PC-3 (cell line): ENCODE data around the gene SCOC. TPM values are rescaled to one million over a fixed set of nuclear protein-coding genes. Genes with fewer than 3 reads are reported as not detected.

Source experiments
- ATAC-seq: fragments of 200-7000 bp; cut with Tn5 transposase; 2 replicates; pipeline ENCODE4 v1.9.1; 2020; ENCODE audit warnings: mild to moderate bottlenecking, moderate library complexity
- BruUV-seq: library from RNA; stranded (reverse); fragments of 400-500 nt; replicated peaks from 2 replicates; lab custom pipeline; 2021; lab: Mats Ljungman, UMichigan
- CTCF ChIA-PET: fragments of 300-600 bp; sonication (Branson Sonifier 250); formaldehyde crosslinking; loops from one replicate; lab custom pipeline; 2022; ENCODE audit warnings: antibody characterized with exemption; lab: Charles Lee
- POLR2A ChIA-PET: fragments of 300-600 bp; sonication (Branson Sonifier 250); formaldehyde crosslinking; loops from one replicate; lab custom pipeline; 2022; ENCODE audit warnings: antibody characterized with exemption; ENCODE audit not compliant: unreplicated experiment; lab: Charles Lee
- DNase-seq: peaks from one replicate; pipeline ENCODE4 v3.0.0-alpha.2; 2015
- H2AFZ ChIP-seq: fragments of 300-600 bp; sonication (generic); 2 replicates; pipeline ENCODE4 v1.6.0; 2016; ENCODE audit warnings: antibody characterized with exemption, low read length
- H3F3A ChIP-seq: fragments of 300-600 bp; sonication (generic); one replicate; pipeline ENCODE4 v1.6.0; 2017; ENCODE audit warnings: antibody characterized with exemption, low read length, control low read depth, mild to moderate bottlenecking; ENCODE audit not compliant: unreplicated experiment
- H3K27ac ChIP-seq: fragments of 300-600 bp; sonication (generic); 2 replicates; pipeline ENCODE4 v1.5.1; 2016; ENCODE audit warnings: mild to moderate bottlenecking, low read length
- H3K27me3 ChIP-seq: fragments of 300-600 bp; sonication (generic); 2 replicates; pipeline ENCODE4 v1.6.1; 2016; ENCODE audit warnings: low read length, mixed read lengths
- H3K36me3 ChIP-seq: fragments of 300-600 bp; sonication (generic); 2 replicates; pipeline ENCODE4 v1.6.1; 2016; ENCODE audit warnings: low read depth, mixed run types, low read length, mixed read lengths
- H3K4me1 ChIP-seq: fragments of 300-600 bp; sonication (generic); 2 replicates; pipeline ENCODE4 v1.5.1; 2016; ENCODE audit warnings: low read length; ENCODE audit not compliant: insufficient read depth
- H3K4me2 ChIP-seq: fragments of 300-600 bp; sonication (generic); 2 replicates; pipeline ENCODE4 v1.6.0; 2016; ENCODE audit warnings: low read length
- H3K4me3 ChIP-seq: fragments of 300-600 bp; sonication (generic); 2 replicates; pipeline ENCODE4 v1.5.1; 2016; ENCODE audit warnings: mild to moderate bottlenecking, low read length, mixed read lengths
- H3K79me2 ChIP-seq: fragments of 300-600 bp; sonication (generic); 2 replicates; pipeline ENCODE4 v1.6.1; 2017; ENCODE audit warnings: low read length, mixed read lengths
- H3K9ac ChIP-seq: fragments of 300-600 bp; sonication (generic); 2 replicates; pipeline ENCODE4 v1.6.0; 2016; ENCODE audit warnings: mild to moderate bottlenecking, low read length
- H3K9me2 ChIP-seq: fragments of 300-600 bp; sonication (generic); replicated peaks from 2 replicates; pipeline ENCODE4 v1.6.1; 2016; ENCODE audit warnings: mixed run types, low read length, mixed read lengths
- H3K9me3 ChIP-seq: fragments of 300-600 bp; sonication (generic); 2 replicates; pipeline ENCODE4 v1.6.1; 2016; ENCODE audit warnings: low read length, mixed read lengths
- H4K20me1 ChIP-seq: fragments of 300-600 bp; sonication (generic); 2 replicates; pipeline ENCODE4 v1.6.1; 2016; ENCODE audit warnings: low read length, mixed read lengths
- EZH2 ChIP-seq: fragments of 300-600 bp; sonication (generic); IDR thresholded peaks from one replicate; pipeline ENCODE4 v1.6.1; 2017; ENCODE audit warnings: antibody characterized with exemption, mild to moderate bottlenecking, low read length; ENCODE audit not compliant: unreplicated experiment
- EZH2phosphoT487 ChIP-seq: fragments of 300-600 bp; sonication (generic); IDR thresholded peaks from 2 replicates; pipeline ENCODE4 v1.6.1; 2018; ENCODE audit warnings: mild to moderate bottlenecking, antibody characterized with exemption, low read length, borderline replicate concordance
- intact Hi-C: fragments of 100-400 bp; cut with micrococcal nuclease; formaldehyde crosslinking; loops from 2 replicates; pipeline ENCODE4 v1.9.0; 2023
- total RNA-seq: library from RNA; depleted of rRNA; stranded (reverse); fragments of >200 nt; gene quantifications from 2 replicates; pipeline ENCODE4 v1.2.3, GENCODE V29; 2014
- TF ChIP-seq, protein P1 (sequence below): fragments of 300-600 bp; sonication (generic); conservative IDR thresholded peaks from 2 replicates; pipeline ENCODE4 v1.5.1; 2017; ENCODE audit warnings: antibody characterized with exemption, low read depth, mild to moderate bottlenecking, low read length

SCOC gene
- total RNA-seq, 1 experiment from 2014 or later: 28.2 TPM

DNA sequence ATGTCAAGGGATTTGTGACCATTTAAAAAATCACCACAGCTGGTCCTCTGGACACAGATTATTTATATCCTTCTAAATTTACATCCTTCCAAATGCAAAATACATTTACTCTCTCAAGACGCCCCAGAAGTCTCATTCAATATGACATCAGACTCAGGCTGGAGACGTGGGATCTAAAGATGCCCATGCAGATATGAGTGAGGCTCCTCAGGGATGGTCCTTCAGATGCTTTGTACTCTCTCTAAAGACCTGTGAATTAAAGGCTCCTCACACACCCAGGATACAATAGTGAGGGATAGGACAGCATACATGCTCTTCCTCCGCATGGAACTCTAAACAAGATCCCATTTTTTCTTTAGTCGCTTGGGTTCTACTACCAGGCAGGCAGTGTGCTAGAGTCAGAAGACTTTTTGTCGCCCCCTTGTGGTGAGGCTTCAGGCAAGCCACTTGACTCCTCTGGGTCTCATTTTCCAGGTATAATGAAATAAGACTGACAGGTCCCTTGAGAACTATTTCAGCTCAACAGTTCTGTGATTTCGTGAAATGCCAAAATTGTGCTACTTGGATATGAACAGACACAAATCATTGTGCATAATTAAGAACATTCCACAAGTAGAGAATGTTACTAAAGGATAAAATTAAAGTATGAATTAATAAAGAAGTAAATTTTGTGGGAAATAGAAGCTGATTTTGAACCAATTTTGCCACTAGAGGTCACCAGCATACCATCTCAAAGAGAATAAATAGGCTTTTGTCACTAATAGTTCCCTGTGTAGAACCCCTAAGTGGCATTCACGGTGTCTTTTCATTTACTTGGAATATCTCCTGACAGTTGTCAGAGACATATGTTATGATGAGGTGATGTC, 13.7 kb upstream of the SCOC start:
- H3F3A ChIP-seq: no peaks in the 10 kb centered on the region
- no peaks in the 10 kb centered on the region for H4K20me1 ChIP-seq
- no peaks in the 10 kb centered on the region for H3K4me1 ChIP-seq
- no peak overlapping the region for H3K9ac ChIP-seq
- no peaks in the 10 kb centered on the region for H3K27me3 ChIP-seq
- no peak for TF ChIP-seq EZH2
- TF ChIP-seq, protein P1, sequence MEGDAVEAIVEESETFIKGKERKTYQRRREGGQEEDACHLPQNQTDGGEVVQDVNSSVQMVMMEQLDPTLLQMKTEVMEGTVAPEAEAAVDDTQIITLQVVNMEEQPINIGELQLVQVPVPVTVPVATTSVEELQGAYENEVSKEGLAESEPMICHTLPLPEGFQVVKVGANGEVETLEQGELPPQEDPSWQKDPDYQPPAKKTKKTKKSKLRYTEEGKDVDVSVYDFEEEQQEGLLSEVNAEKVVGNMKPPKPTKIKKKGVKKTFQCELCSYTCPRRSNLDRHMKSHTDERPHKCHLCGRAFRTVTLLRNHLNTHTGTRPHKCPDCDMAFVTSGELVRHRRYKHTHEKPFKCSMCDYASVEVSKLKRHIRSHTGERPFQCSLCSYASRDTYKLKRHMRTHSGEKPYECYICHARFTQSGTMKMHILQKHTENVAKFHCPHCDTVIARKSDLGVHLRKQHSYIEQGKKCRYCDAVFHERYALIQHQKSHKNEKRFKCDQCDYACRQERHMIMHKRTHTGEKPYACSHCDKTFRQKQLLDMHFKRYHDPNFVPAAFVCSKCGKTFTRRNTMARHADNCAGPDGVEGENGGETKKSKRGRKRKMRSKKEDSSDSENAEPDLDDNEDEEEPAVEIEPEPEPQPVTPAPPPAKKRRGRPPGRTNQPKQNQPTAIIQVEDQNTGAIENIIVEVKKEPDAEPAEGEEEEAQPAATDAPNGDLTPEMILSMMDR: peak; percentile 89
- ChIA-PET CTCF (interaction anchor here (0.6 to 1.5 kb wide), 9 partner anchors 8 to 705 kb away, joined by 3 to 21 read pairs (median 5); partner anchors contain the start of gene SCOC), POLR2A (no interaction called here)
- H2AFZ ChIP-seq: peak overlapping the region; percentile 41; the same call in 1 of the 2 replicates
- intact Hi-C loops: loop anchor here (1.0 to 2.0 kb wide), 3 partner anchors 251 to 491 kb away; no protein-coding TSS in a partner anchor
- no peaks in the 10 kb centered on the region; the same call in 1 of the 2 replicates for H3K36me3 ChIP-seq
- H3K9me2 ChIP-seq: no peaks in the 10 kb centered on the region
- H3K4me3 ChIP-seq: no peak overlapping the region
- ATAC-seq (peak; percentile 95), DNase-seq (peak; percentile 86)
- H3K27ac ChIP-seq: no peak overlapping the region
- H3K79me2 ChIP-seq: no peaks in the 10 kb centered on the region
- H3K4me2 ChIP-seq: no peak overlapping the region
- BruUV-seq: no TSS peak
- H3K9me3 ChIP-seq: no peaks in the 10 kb centered on the region

DNA sequence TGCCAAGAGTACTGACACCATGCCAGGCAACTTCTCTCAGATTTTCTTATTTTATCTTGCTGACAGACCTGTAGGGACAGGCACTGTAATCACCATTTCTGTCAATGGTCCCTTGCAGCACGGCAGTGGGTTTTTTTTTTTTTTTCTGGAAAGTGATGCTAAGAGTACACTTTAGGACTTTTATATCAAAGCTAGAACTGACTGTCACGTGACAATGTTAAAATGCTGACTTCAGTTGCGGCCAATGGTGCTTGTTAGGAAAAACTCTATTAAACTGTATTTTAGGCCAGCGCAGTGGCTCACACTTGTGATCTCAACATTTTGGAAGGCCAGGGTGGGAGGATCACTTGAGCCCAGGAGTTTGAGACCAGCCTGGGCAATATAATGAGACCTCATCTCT, 12.3 kb upstream of the SCOC start:
- intact Hi-C loops: loop anchor here (2.0 kb wide), 1 partner anchor 490 kb away; no protein-coding TSS in a partner anchor
- Histone ChIP-seq H3K27ac (no peak overlapping the region), H3K9me2 (no peaks in the 10 kb centered on the region), H3F3A (no peaks in the 10 kb centered on the region), H3K4me1 (no peaks in the 10 kb centered on the region), H3K9me3 (no peaks in the 10 kb centered on the region), H3K9ac (no peak overlapping the region), H3K36me3 (no peaks in the 10 kb centered on the region; the same call in 1 of the 2 replicates), H4K20me1 (no peaks in the 10 kb centered on the region), H3K4me3 (no peak overlapping the region), H3K27me3 (no peaks in the 10 kb centered on the region), H3K4me2 (no peak overlapping the region), H2AFZ (no peak overlapping the region), H3K79me2 (no peaks in the 10 kb centered on the region)
- ATAC-seq (no peak), DNase-seq (no peak)
- CTCF ChIA-PET: interaction anchor here (0.7 kb wide), 1 partner anchor 66 kb away, joined by 4 read pairs; the partner anchor contains the start of gene CLGN
- POLR2A ChIA-PET: no interaction called here
- BruUV-seq: no TSS peak
- TF ChIP-seq, protein P1: no peak
- TF ChIP-seq EZH2phosphoT487 (no peak), EZH2 (no peak)

DNA sequence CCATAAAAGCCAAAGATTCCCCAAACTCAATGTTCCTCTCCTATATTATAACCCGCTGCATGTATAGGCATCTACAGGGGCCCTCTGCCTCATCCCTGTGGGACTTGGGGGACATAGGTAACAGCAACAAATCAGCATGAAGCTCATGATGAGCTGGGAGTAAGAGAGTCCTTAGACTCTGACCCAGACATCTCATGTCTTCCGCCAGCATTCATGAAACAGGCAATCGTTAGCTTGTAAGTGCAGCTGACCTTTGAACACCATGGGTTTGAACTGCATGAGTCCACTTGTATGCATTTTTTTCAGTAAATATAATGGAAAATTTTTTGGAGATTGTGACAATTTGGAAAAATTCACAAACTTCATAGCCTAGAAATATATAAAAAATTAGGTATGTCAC, 10.4 kb upstream of the SCOC start:
- Histone ChIP-seq H3K4me3 (no peak overlapping the region), H2AFZ (no peak overlapping the region), H3K27me3 (no peaks in the 10 kb centered on the region), H3K9ac (no peak overlapping the region), H3K79me2 (no peaks in the 10 kb centered on the region), H3K4me2 (no peak overlapping the region), H3F3A (peaks cover 6% of the 10 kb centered on the region), H3K4me1 (peaks cover 9% of the 10 kb centered on the region), H4K20me1 (no peaks in the 10 kb centered on the region), H3K9me2 (no peaks in the 10 kb centered on the region), H3K27ac (no peak overlapping the region), H3K9me3 (no peaks in the 10 kb centered on the region), H3K36me3 (no peaks in the 10 kb centered on the region; the same call in 1 of the 2 replicates)
- intact Hi-C loops: no loop called here
- TF ChIP-seq, protein P1: no peak
- TF ChIP-seq EZH2 (no peak), EZH2phosphoT487 (no peak)
- DNase-seq (no peak), ATAC-seq (no peak)
- ChIA-PET POLR2A (no interaction called here), CTCF (no interaction called here)
- no TSS peak for BruUV-seq
